ENCODE results near the gene SLC8A1. TPM values are rescaled to one million over a fixed set of nuclear protein-coding genes. Genes with fewer than 3 reads are reported as not detected.

The SLC8A1 gene
- total and polyA plus RNA-seq, 10 of the 15 experiments (the other 5 are each of a cell fraction or from before 2014, with no cell fraction given): under 0.01 to 1.2 (median 0.01) TPM; not detected in 3

- TF ChIP-seq REST (IDR thresholded peaks at IDR 0.05; ENCODE audit: low read depth, low read length) (no peak), FOXK2 (IDR thresholded peaks at IDR 0.05) (no peak)
Observed at GRCh38 chr2:40458271-40458794, 6.4 kb upstream of the SLC8A1 start (continued).

- intact Hi-C loops (cut with micrococcal nuclease; ENCODE audit: unreplicated experiment): no loop called here
- Histone ChIP-seq H3K4me2 (ENCODE audit: control insufficient read depth, insufficient read depth) (no peak overlapping the region), H4K20me1 (ENCODE audit: control insufficient read depth, insufficient read depth) (no peaks in the 10 kb centered on the region), H3K79me2 (ENCODE audit: control insufficient read depth, insufficient read depth, low read length) (no peaks in the 10 kb centered on the region), H3K9me3 (replicated peaks; ENCODE audit: control insufficient read depth, insufficient read depth, low read length) (no peaks in the 10 kb centered on the region), H3K27ac (ENCODE audit: control insufficient read depth, insufficient read depth) (no peak overlapping the region), H3K4me3 (no peak overlapping the region), H3K27me3 (replicated peaks in 1 of 2; ENCODE audit: control insufficient read depth in 2 of 2, insufficient read depth in 2 of 2, low read length in 1 of 2) (no peaks in the 10 kb centered on the region; a peak in 1 of 4 replicates), H2AFZ (ENCODE audit: control insufficient read depth, low read depth, low read length) (no peak overlapping the region), H3K4me1 (ENCODE audit: control insufficient read depth, insufficient read depth, low read length) (no peaks in the 10 kb centered on the region), H3K9ac (ENCODE audit: control insufficient read depth, insufficient read depth, low read length) (no peak overlapping the region), H3K36me3 (ENCODE audit: control insufficient read depth in 2 of 2, insufficient read depth in 2 of 2, low read length in 1 of 2) (no peaks in the 10 kb centered on the region)
- 52% methylated on average over 5 of the region's 5 CpGs for WGBS (ENCODE audit: insufficient coverage, insufficient replicate concordance, low lambda C conversion rate, missing lambda C conversion rate)
- ChIA-PET RAD21 (ENCODE audit: unreplicated experiment) (no interaction called here), SMC1A (ENCODE audit: uncharacterized antibody, unreplicated experiment) (interaction anchor here (0.7 to 2.0 kb wide), 3 partner anchors 8 to 31 kb away, joined by 3 to 6 read pairs (median 3); no protein-coding TSS in a partner anchor), POLR2A (no interaction called here), CTCF (interaction anchor here (1.8 kb wide), 1 partner anchor 10 kb away, joined by 11 read pairs; no protein-coding TSS in a partner anchor)
- no TSS peak for BruUV-seq (replicated peaks)
- in situ Hi-C loops (cut with MboI): no loop called here
- TF ChIP-seq MXI1 (IDR thresholded peaks at IDR 0.05; ENCODE audit: low read depth, low read length) (no peak), CBX3 (IDR thresholded peaks at IDR 0.05; ENCODE audit: borderline replicate concordance, low read depth) (no peak), SIX5 (IDR thresholded peaks at IDR 0.05; ENCODE audit: low read depth, low read length, severe bottlenecking) (no peak), HDAC6 (IDR thresholded peaks at IDR 0.05; ENCODE audit: unreplicated experiment) (no peak), MTA2 (IDR thresholded peaks at IDR 0.05; ENCODE audit: low read depth) (no peak), IRF3 (IDR thresholded peaks at IDR 0.05) (no peak), MYB (IDR thresholded peaks at IDR 0.05; ENCODE audit: borderline replicate concordance, low read depth, low read length) (no peak), GATAD2B (conservative IDR thresholded peaks at IDR 0.05; ENCODE audit: low read depth) (no peak), RBBP5 (conservative IDR thresholded peaks at IDR 0.05) (no peak), NR2C1 (IDR thresholded peaks at IDR 0.05) (no peak)
- DNase-seq (ENCODE audit: low read depth, low spot score): no peak
- ATAC-seq: no peak
- FAIRE-seq: no peak
Observed at GRCh38 chr2:40457837-40458236, 5.9 kb upstream of the SLC8A1 start.

Measured in GM12878 (cell line).